A673 (cell line): Measurements from ENCODE around the gene CNPY2. TPM values are rescaled to one million over a fixed set of nuclear protein-coding genes. Genes with fewer than 3 reads are reported as not detected.

ENCODE experiments used
- BruUV-seq: library from RNA; stranded (reverse); fragments of 400-500 nt; replicated peaks from 2 replicates; lab custom pipeline; 2021; lab: Mats Ljungman, UMichigan
- CTCF ChIA-PET: fragments of 300-600 bp; sonication (Branson Sonifier 250); formaldehyde crosslinking; loops from one replicate; lab custom pipeline; 2022; ENCODE audit warnings: antibody characterized with exemption; lab: Charles Lee
- POLR2A ChIA-PET: fragments of 300-600 bp; sonication (Branson Sonifier 250); formaldehyde crosslinking; loops from one replicate; lab custom pipeline; 2022; ENCODE audit warnings: antibody characterized with exemption; ENCODE audit not compliant: low non-redundant PET; lab: Charles Lee
- DNase-seq: peaks from one replicate; pipeline ENCODE4 v3.0.0-alpha.2; 2015; ENCODE audit warnings: low spot score
- H3K27ac ChIP-seq: fragments of 200-600 bp; sonication (generic); 2 replicates; pipeline ENCODE4 v1.5.1; 2016; ENCODE audit warnings: mixed run types, low read depth, mild to moderate bottlenecking, mixed read lengths, antibody characterized with exemption, low read length; ENCODE audit not compliant: poor library complexity, severe bottlenecking
- H3K27me3 ChIP-seq: fragments of 200-600 bp; sonication (generic); replicated peaks from 2 replicates; pipeline ENCODE4 v1.6.1; 2017; ENCODE audit warnings: mixed run types, low read depth, mild to moderate bottlenecking, mixed read lengths, antibody characterized with exemption, low read length; ENCODE audit not compliant: insufficient read depth, poor library complexity
- H3K36me3 ChIP-seq: fragments of 200-600 bp; sonication (generic); 2 replicates; pipeline ENCODE4 v1.6.1; 2016; ENCODE audit warnings: mixed run types, mild to moderate bottlenecking, mixed read lengths, antibody characterized with exemption, low read length; ENCODE audit not compliant: insufficient read depth, poor library complexity, severe bottlenecking
- H3K4me1 ChIP-seq: fragments of 200-600 bp; sonication (generic); 2 replicates; pipeline ENCODE4 v1.6.1; 2017; ENCODE audit warnings: mixed run types, mild to moderate bottlenecking, mixed read lengths, antibody characterized with exemption, low read length; ENCODE audit not compliant: insufficient read depth, poor library complexity, severe bottlenecking
- H3K4me3 ChIP-seq: fragments of 200-600 bp; sonication (generic); 2 replicates; pipeline ENCODE4 v1.5.1; 2016; ENCODE audit warnings: low read depth, mixed run types, mild to moderate bottlenecking, mixed read lengths, low read length; ENCODE audit not compliant: poor library complexity, severe bottlenecking
- H3K9me3 ChIP-seq: fragments of 200-600 bp; sonication (generic); 2 replicates; pipeline ENCODE4 v1.6.1; 2016; ENCODE audit warnings: mixed run types, low read depth, mild to moderate bottlenecking, mixed read lengths, antibody characterized with exemption, low read length; ENCODE audit not compliant: poor library complexity, severe bottlenecking
- EZH2 ChIP-seq: fragments of 200-600 bp; sonication (generic); IDR thresholded peaks from 2 replicates; pipeline ENCODE4 v1.6.1; 2017; ENCODE audit warnings: borderline replicate concordance, low read depth, mild to moderate bottlenecking, mixed read lengths, antibody characterized with exemption, low read length; ENCODE audit not compliant: poor library complexity, severe bottlenecking
- intact Hi-C: fragments of 100-400 bp; cut with micrococcal nuclease; formaldehyde crosslinking; loops from one replicate; pipeline ENCODE4 v1.10.0; 2022; ENCODE audit not compliant: unreplicated experiment
- total RNA-seq: library from RNA; stranded (reverse); gene quantifications from 2 replicates; pipeline ENCODE4 v1.2.3, GENCODE V29; 2021
- TF ChIP-seq, protein P1 (sequence below): fragments of 300-800, 200-600 bp; sonication (generic); conservative IDR thresholded peaks from 2 replicates; pipeline ENCODE4 v1.5.1; 2017; ENCODE audit warnings: low read depth, mild to moderate bottlenecking, antibody characterized with exemption, low read length, moderate library complexity, mixed read lengths

The CNPY2 gene
- total RNA-seq, 1 experiment from 2014 or later = 166 TPM

GRCh38 chr12:56299308-56299852 lies 16.4 kb downstream of the CNPY2 start:
- TSS peak; percentile 55 for BruUV-seq
- DNase-seq = peak; percentile 32
- ChIA-PET CTCF (interaction anchor here (0.7 kb wide), 1 partner anchor 93 kb away, joined by 3 read pairs; no protein-coding TSS in a partner anchor), POLR2A (no interaction called here)
- peak overlapping the region; percentile 90 for H3K4me3 ChIP-seq
- H3K27me3 ChIP-seq = no peaks in the 10 kb centered on the region
- H3K36me3 ChIP-seq = peaks cover 9% of the 10 kb centered on the region
- intact Hi-C loops = no loop called here
- peaks cover 28% of the 10 kb centered on the region for H3K4me1 ChIP-seq
- no peaks in the 10 kb centered on the region for H3K9me3 ChIP-seq
- TF ChIP-seq EZH2 = no peak
- TF ChIP-seq, protein P1, sequence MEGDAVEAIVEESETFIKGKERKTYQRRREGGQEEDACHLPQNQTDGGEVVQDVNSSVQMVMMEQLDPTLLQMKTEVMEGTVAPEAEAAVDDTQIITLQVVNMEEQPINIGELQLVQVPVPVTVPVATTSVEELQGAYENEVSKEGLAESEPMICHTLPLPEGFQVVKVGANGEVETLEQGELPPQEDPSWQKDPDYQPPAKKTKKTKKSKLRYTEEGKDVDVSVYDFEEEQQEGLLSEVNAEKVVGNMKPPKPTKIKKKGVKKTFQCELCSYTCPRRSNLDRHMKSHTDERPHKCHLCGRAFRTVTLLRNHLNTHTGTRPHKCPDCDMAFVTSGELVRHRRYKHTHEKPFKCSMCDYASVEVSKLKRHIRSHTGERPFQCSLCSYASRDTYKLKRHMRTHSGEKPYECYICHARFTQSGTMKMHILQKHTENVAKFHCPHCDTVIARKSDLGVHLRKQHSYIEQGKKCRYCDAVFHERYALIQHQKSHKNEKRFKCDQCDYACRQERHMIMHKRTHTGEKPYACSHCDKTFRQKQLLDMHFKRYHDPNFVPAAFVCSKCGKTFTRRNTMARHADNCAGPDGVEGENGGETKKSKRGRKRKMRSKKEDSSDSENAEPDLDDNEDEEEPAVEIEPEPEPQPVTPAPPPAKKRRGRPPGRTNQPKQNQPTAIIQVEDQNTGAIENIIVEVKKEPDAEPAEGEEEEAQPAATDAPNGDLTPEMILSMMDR = no peak
- peak overlapping the region; percentile 86 for H3K27ac ChIP-seq

- peaks cover 28% of the 10 kb centered on the region for H3K4me1 ChIP-seq
- intact Hi-C loops = no loop called here
- POLR2A ChIA-PET = interaction anchor here (0.6 kb wide), 2 partner anchors 99 to 597 kb away, joined by 6 to 11 read pairs; no protein-coding TSS in a partner anchor
- BruUV-seq = no TSS peak
- H3K27me3 ChIP-seq = no peaks in the 10 kb centered on the region
- TF ChIP-seq EZH2 = no peak
- TF ChIP-seq, protein P1 = no peak
- no peaks in the 10 kb centered on the region for H3K9me3 ChIP-seq
- peak overlapping the region; percentile 90 for H3K4me3 ChIP-seq
- CTCF ChIA-PET = interaction anchor here (0.7 kb wide), 1 partner anchor 92 kb away, joined by 3 read pairs; no protein-coding TSS in a partner anchor
- DNase-seq = no peak
- H3K27ac ChIP-seq = peak overlapping the region; percentile 86
- peaks cover 9% of the 10 kb centered on the region for H3K36me3 ChIP-seq
These were observed 17.0 kb downstream of the CNPY2 start for GRCh38 chr12:56298828-56299227.

- POLR2A ChIA-PET = no interaction called here
These were observed 18.4 kb downstream of the CNPY2 start for GRCh38 chr12:56297400-56297799.

More at GRCh38 chr12:56297400-56297799, 18.4 kb downstream of the CNPY2 start:
- CTCF ChIA-PET = no interaction called here
- Histone ChIP-seq H3K36me3 (peaks cover 9% of the 10 kb centered on the region), H3K4me1 (peaks cover 28% of the 10 kb centered on the region), H3K9me3 (no peaks in the 10 kb centered on the region), H3K27me3 (no peaks in the 10 kb centered on the region), H3K27ac (peak overlapping the region; percentile 3), H3K4me3 (no peak overlapping the region)
- DNase-seq = no peak
- BruUV-seq = no TSS peak
- TF ChIP-seq, protein P1 = no peak
- TF ChIP-seq EZH2 = no peak
- intact Hi-C loops = no loop called here
